ENCODE measurements around the gene SPRYD3.

SPRYD3 gene

DNA sequence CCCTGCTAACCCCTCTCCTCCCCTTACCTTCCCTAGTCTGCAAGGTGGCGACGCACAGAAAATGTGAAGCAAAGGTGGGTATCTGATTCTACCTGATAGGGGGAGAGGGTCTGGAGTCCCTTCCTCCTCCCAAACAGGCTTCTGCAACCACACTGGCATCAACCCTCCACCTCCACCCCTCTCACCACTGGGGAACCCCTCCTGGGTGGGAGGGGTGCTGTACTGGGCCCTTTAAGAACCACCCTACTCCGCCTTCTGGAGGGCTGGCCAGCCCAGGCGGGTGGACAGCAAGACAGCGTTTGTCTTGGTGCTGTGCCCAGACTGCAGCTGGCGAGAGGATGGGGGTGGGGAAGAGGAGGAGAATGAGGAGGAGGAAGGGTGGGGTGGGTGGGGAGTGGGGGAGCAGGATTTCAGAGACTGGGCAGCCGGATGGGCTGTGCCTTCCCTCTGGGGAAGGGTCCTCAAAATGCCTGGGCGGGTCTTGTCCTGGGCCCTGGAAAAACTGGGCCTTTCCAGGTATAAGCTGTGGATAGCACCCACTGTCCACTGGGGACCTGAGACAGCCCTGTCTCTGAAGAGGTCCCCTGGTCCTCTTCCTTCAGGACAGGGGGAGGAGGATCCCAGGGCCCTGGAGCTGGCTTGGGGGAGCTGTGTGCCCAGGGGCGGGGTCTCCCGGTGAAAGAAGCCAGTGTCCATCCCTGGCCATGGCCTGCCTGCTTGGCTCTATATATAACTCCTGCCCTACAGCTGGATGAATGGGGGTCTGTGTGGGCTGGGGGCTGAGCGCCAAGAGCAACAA is 26.6 kb downstream of the SPRYD3 start:
- no peaks in the 10 kb centered on the region for H3K79me2 ChIP-seq (ENCODE audit: insufficient read depth, low read length)
- no peak overlapping the region for H3K4me2 ChIP-seq (ENCODE audit: low read depth, low read length, poor library complexity, severe bottlenecking)
- H3K9me3 ChIP-seq (ENCODE audit: insufficient read depth, low read length), result no peaks in the 10 kb centered on the region
- H3K9me2 ChIP-seq (replicated peaks; ENCODE audit: insufficient read depth, low read length), result no peaks in the 10 kb centered on the region
- H3K9ac ChIP-seq (ENCODE audit: low read length), result no peak overlapping the region
- no peaks in the 10 kb centered on the region for H3K36me3 ChIP-seq (ENCODE audit: low read length)
- H3K27me3 ChIP-seq (ENCODE audit: low read length), result no peaks in the 10 kb centered on the region
- H3K4me3 ChIP-seq (ENCODE audit: insufficient read depth, low read length, poor library complexity, severe bottlenecking), result no peak overlapping the region
- no peak for TF ChIP-seq EZH2phosphoT487 (conservative IDR thresholded peaks at IDR 0.05; ENCODE audit: low read length)
- TF ChIP-seq, protein P1, sequence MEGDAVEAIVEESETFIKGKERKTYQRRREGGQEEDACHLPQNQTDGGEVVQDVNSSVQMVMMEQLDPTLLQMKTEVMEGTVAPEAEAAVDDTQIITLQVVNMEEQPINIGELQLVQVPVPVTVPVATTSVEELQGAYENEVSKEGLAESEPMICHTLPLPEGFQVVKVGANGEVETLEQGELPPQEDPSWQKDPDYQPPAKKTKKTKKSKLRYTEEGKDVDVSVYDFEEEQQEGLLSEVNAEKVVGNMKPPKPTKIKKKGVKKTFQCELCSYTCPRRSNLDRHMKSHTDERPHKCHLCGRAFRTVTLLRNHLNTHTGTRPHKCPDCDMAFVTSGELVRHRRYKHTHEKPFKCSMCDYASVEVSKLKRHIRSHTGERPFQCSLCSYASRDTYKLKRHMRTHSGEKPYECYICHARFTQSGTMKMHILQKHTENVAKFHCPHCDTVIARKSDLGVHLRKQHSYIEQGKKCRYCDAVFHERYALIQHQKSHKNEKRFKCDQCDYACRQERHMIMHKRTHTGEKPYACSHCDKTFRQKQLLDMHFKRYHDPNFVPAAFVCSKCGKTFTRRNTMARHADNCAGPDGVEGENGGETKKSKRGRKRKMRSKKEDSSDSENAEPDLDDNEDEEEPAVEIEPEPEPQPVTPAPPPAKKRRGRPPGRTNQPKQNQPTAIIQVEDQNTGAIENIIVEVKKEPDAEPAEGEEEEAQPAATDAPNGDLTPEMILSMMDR (IDR thresholded peaks at IDR 0.05; ENCODE audit: insufficient read depth, low read length, poor library complexity, severe bottlenecking), result no peak
- H3K27ac ChIP-seq (ENCODE audit: low read depth, low read length), result no peak overlapping the region
- peaks cover 6% of the 10 kb centered on the region for H3F3A ChIP-seq (ENCODE audit: insufficient read depth)
- no peaks in the 10 kb centered on the region for H4K20me1 ChIP-seq (ENCODE audit: low read depth, low read length)
- H2AFZ ChIP-seq (ENCODE audit: low read depth, low read length, severe bottlenecking), result no peak overlapping the region

DNA sequence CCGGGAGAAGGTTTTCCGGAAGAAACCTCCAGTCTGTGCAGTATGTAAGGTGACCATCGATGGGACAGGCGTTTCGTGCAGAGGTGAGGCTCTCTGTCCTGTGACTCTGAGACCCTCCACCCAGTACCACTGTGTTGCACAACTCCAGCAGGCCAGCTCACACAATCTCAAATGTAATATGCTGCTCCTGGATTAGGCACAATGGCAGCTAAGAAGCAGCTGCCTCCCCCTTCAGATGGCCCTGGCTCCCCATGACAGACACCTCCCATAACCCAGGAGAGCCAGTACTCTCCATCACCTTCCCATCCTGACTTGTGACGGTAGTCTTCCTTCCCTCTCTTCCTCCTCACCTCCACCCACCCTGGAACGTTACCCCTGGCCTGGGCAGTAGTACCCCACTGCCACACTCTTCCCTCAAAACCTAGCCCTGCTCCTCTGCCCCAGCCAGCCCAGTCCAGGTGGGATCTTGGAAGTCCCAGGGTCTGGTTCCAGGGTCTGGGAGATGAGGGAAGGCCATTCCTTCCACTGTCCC is 27.2 kb downstream of the SPRYD3 start:
- Histone ChIP-seq H4K20me1 (ENCODE audit: low read depth, low read length) (no peaks in the 10 kb centered on the region), H3K4me2 (ENCODE audit: low read depth, low read length, poor library complexity, severe bottlenecking) (no peak overlapping the region), H3K27me3 (ENCODE audit: low read length) (no peaks in the 10 kb centered on the region), H3K27ac (ENCODE audit: low read depth, low read length) (no peak overlapping the region), H3K9me3 (ENCODE audit: insufficient read depth, low read length) (no peaks in the 10 kb centered on the region), H2AFZ (ENCODE audit: low read depth, low read length, severe bottlenecking) (no peak overlapping the region), H3K36me3 (ENCODE audit: low read length) (no peaks in the 10 kb centered on the region), H3K9ac (ENCODE audit: low read length) (no peak overlapping the region), H3K79me2 (ENCODE audit: insufficient read depth, low read length) (no peaks in the 10 kb centered on the region), H3K4me3 (ENCODE audit: insufficient read depth, low read length, poor library complexity, severe bottlenecking) (no peak overlapping the region), H3K9me2 (replicated peaks; ENCODE audit: insufficient read depth, low read length) (no peaks in the 10 kb centered on the region), H3F3A (ENCODE audit: insufficient read depth) (peaks cover 6% of the 10 kb centered on the region)
- TF ChIP-seq EZH2phosphoT487 (conservative IDR thresholded peaks at IDR 0.05; ENCODE audit: low read length), result no peak
- TF ChIP-seq, protein P1 (IDR thresholded peaks at IDR 0.05; ENCODE audit: insufficient read depth, low read length, poor library complexity, severe bottlenecking), result no peak

DNA sequence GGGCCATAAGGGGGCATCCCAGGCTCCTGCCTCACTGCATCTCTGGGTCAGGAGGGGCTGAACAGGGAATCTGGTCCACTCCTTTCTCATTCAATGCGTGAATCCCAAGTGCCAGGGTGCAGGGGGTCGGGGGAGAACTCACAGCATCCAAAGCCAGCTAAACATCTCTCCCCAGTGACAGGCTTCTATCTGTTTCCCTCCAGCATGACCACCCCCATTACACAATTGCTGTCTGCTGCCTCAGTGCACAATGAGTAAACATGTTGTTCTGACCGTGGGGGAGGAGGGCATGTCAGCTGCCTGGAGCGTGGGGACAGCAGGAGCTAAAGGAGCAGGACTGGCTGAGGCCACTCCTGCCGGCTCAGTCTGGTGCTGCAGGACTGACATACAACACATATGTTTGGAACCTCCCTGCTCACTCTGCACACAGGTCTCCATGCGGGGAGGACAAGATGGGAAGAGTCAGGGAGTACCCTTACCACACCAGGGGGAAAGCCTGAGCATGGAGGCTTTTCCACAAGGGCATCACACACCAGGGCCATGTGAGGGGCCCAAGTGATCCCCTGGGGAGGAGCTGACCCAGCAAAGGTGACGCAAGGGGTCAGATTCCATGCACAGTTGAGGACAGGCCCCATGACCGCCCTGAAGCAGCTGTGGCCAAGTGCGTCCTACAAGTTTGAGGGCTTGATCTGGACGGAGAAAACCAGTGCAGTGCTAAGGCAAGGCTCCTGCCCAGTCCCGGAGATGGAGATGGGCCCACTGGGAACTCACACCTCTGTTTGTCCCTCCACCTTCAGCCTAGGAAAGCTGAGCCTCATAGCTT is 27.9 kb downstream of the SPRYD3 start:
- TF ChIP-seq, protein P1 (IDR thresholded peaks at IDR 0.05; ENCODE audit: insufficient read depth, low read length, poor library complexity, severe bottlenecking), result no peak
- no peak for TF ChIP-seq EZH2phosphoT487 (conservative IDR thresholded peaks at IDR 0.05; ENCODE audit: low read length)
- peaks cover under 1% of the 10 kb centered on the region for H3F3A ChIP-seq (ENCODE audit: insufficient read depth)

More for the DNA sequence above, 27.9 kb downstream of the SPRYD3 start:
- Histone ChIP-seq H3K9me2 (replicated peaks; ENCODE audit: insufficient read depth, low read length) (no peaks in the 10 kb centered on the region), H3K36me3 (ENCODE audit: low read length) (no peaks in the 10 kb centered on the region), H2AFZ (ENCODE audit: low read depth, low read length, severe bottlenecking) (no peak overlapping the region), H3K27ac (ENCODE audit: low read depth, low read length) (no peak overlapping the region), H3K79me2 (ENCODE audit: insufficient read depth, low read length) (no peaks in the 10 kb centered on the region), H3K9me3 (ENCODE audit: insufficient read depth, low read length) (no peaks in the 10 kb centered on the region), H3K4me3 (ENCODE audit: insufficient read depth, low read length, poor library complexity, severe bottlenecking) (no peak overlapping the region), H3K4me2 (ENCODE audit: low read depth, low read length, poor library complexity, severe bottlenecking) (no peak overlapping the region), H3K9ac (ENCODE audit: low read length) (no peak overlapping the region), H4K20me1 (ENCODE audit: low read depth, low read length) (no peaks in the 10 kb centered on the region), H3K27me3 (ENCODE audit: low read length) (no peaks in the 10 kb centered on the region)
